ENCODE data around the gene YPEL1. TPM values are rescaled to one million over a fixed set of nuclear protein-coding genes. Genes with fewer than 3 reads are reported as not detected.

Gene YPEL1
- total RNA-seq, 1 donor from 2014 or later, result 32.2 TPM

DNA sequence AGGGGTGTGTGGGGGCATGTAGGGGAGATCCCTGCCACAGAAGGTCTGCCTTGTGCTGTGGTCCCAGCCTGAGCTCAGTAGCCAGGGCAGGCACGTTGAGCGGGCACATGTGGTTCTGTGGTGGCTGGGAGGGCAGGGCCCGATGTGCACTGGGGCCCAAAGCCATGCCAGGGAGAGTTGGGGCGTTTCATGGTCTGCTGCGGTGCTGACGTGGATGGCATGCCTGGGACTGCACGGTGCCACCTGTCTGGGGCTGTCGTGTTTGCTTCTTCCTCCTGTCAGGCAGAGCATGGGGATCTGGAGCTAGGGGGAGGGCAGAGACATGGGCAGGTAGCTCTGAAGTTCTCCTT, 50.5 kb downstream of the YPEL1 start:
- Mint-ChIP-seq H3K27ac (peak overlapping the region; percentile 68), H3K4me1 (peaks cover 2% of the 10 kb centered on the region), H3K36me3 (peaks cover 6% of the 10 kb centered on the region), H3K9me3 (no peaks in the 10 kb centered on the region), H3K4me3 (no peak overlapping the region), H3K27me3 (ENCODE audit: insufficient read depth, low read depth) (peaks cover 12% of the 10 kb centered on the region)
- Histone ChIP-seq H3K9me3 (ENCODE audit: low read depth) (no peaks in the 10 kb centered on the region), H3K4me1 (no peaks in the 10 kb centered on the region), H2AFZ (replicated peaks) (no peak overlapping the region), H3K27me3 (no peaks in the 10 kb centered on the region), H3K4me3 (no peak overlapping the region), H3K79me2 (ENCODE audit: low read depth) (no peaks in the 10 kb centered on the region), H3K9ac (no peak overlapping the region), H3F3A (ENCODE audit: low read depth) (no peaks in the 10 kb centered on the region), H4K20me1 (ENCODE audit: low read depth) (no peaks in the 10 kb centered on the region), H3K36me3 (no peaks in the 10 kb centered on the region), H3K4me2 (no peak overlapping the region), H3K27ac (no peak overlapping the region)
- no peak for TF ChIP-seq CTCF (IDR thresholded peaks at IDR 0.05)
- no peak for TF ChIP-seq EZH2phosphoT487 (IDR thresholded peaks at IDR 0.05)
- TF ChIP-seq EZH2 (IDR thresholded peaks at IDR 0.05), result no peak
- no peak for DNase-seq (ENCODE audit: low spot score)

- no peaks in the 10 kb centered on the region for H3K36me3 ChIP-seq
- no peak for DNase-seq (ENCODE audit: low spot score)
- Mint-ChIP-seq H3K4me3 (no peak overlapping the region), H3K27ac (no peak overlapping the region), H3K4me1 (peaks cover 2% of the 10 kb centered on the region), H3K27me3 (ENCODE audit: insufficient read depth, low read depth) (peaks cover 12% of the 10 kb centered on the region), H3K36me3 (peaks cover 6% of the 10 kb centered on the region), H3K9me3 (no peaks in the 10 kb centered on the region)
- no peak overlapping the region for H2AFZ ChIP-seq (replicated peaks)
- no peaks in the 10 kb centered on the region for H3K79me2 ChIP-seq (ENCODE audit: low read depth)
- no peak overlapping the region for H3K4me2 ChIP-seq
- no peaks in the 10 kb centered on the region for H3K9me3 ChIP-seq (ENCODE audit: low read depth)
- no peaks in the 10 kb centered on the region for H3F3A ChIP-seq (ENCODE audit: low read depth)
- H4K20me1 ChIP-seq (ENCODE audit: low read depth), result no peaks in the 10 kb centered on the region
- TF ChIP-seq EZH2phosphoT487 (IDR thresholded peaks at IDR 0.05), result no peak
- TF ChIP-seq EZH2 (IDR thresholded peaks at IDR 0.05), result no peak
- no peak for TF ChIP-seq CTCF (IDR thresholded peaks at IDR 0.05)
- H3K27me3 ChIP-seq, result no peaks in the 10 kb centered on the region
- H3K4me3 ChIP-seq, result no peak overlapping the region
- no peaks in the 10 kb centered on the region for H3K4me1 ChIP-seq
- H3K27ac ChIP-seq, result no peak overlapping the region
- no peak overlapping the region for H3K9ac ChIP-seq
Measured at GRCh38 chr22:21684492-21685163, 51.0 kb downstream of the YPEL1 start.

DNA sequence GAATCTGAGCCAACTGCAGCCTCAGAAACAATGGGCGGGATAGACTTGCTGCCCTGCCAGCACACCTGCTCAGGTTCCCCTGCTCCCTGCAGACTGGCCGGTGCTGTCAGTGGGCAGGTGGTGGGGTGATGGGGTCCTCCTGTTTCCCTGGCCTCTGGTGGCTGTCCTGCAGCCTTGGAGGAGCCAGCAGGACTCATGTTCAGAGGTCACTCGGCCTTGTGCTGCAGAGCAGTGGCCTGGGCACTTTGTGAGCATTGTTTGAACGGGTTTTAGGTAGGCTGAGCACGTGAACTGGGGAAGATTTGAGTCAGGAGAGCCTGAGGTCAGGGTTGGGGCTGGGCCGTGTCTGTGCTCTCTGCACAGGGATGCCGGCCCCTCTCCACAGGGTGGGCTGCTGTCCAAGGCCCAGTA, 52.2 kb downstream of the YPEL1 start:
- Mint-ChIP-seq H3K9me3 (no peaks in the 10 kb centered on the region), H3K36me3 (peaks cover 9% of the 10 kb centered on the region), H3K4me1 (peaks cover 2% of the 10 kb centered on the region), H3K27ac (no peak overlapping the region), H3K4me3 (no peak overlapping the region), H3K27me3 (ENCODE audit: insufficient read depth, low read depth) (peaks cover 9% of the 10 kb centered on the region)
- H3K9me3 ChIP-seq (ENCODE audit: low read depth), result no peaks in the 10 kb centered on the region
- H3K27me3 ChIP-seq, result no peaks in the 10 kb centered on the region
- TF ChIP-seq EZH2phosphoT487 (IDR thresholded peaks at IDR 0.05), result no peak
- no peak for TF ChIP-seq CTCF (IDR thresholded peaks at IDR 0.05)
- TF ChIP-seq EZH2 (IDR thresholded peaks at IDR 0.05), result no peak
- DNase-seq (ENCODE audit: low spot score), result no peak
- no peak overlapping the region for H2AFZ ChIP-seq (replicated peaks)
- H3K27ac ChIP-seq, result no peak overlapping the region
- H3K9ac ChIP-seq, result no peak overlapping the region
- H4K20me1 ChIP-seq (ENCODE audit: low read depth), result no peaks in the 10 kb centered on the region
- H3K4me2 ChIP-seq, result no peak overlapping the region
- H3K4me3 ChIP-seq, result no peak overlapping the region
- no peaks in the 10 kb centered on the region for H3F3A ChIP-seq (ENCODE audit: low read depth)
- H3K4me1 ChIP-seq, result no peaks in the 10 kb centered on the region
- H3K36me3 ChIP-seq, result no peaks in the 10 kb centered on the region
- no peaks in the 10 kb centered on the region for H3K79me2 ChIP-seq (ENCODE audit: low read depth)

Data from neural progenitor cell (in vitro differentiated cells).